K562 (cell line): ENCODE data around the gene PPP4C. TPM values are rescaled to one million over a fixed set of nuclear protein-coding genes. Genes with fewer than 3 reads are reported as not detected.

ENCODE experiments used
- ARID1B ChIP-seq: fragments of 450-650 bp; IDR thresholded peaks from 2 replicates; pipeline ENCODE4 v1.6.1; 2016; ENCODE audit warnings: antibody characterized with exemption, mild to moderate bottlenecking, inconsistent platforms
- BACH1 ChIP-seq: fragments of 200-800 bp; sonication (Bioruptor generic); IDR thresholded peaks from 2 replicates; pipeline ENCODE4 v1.6.1; 2016; ENCODE audit warnings: missing genetic modification characterization, missing compliant biosample characterization
- CBX8 ChIP-seq: fragments of 200-600 bp; sonication (generic); IDR thresholded peaks from 2 replicates; pipeline ENCODE4 v1.6.1; 2012; ENCODE audit warnings: borderline replicate concordance, mixed run types, low read depth, mild to moderate bottlenecking, moderate library complexity, mixed read lengths, low read length, control low read depth, inconsistent platforms; ENCODE audit not compliant: poor library complexity, severe bottlenecking; ENCODE audit errors: extremely low read depth
- COPS2 ChIP-seq: fragments of 450-650 bp; conservative IDR thresholded peaks from 2 replicates; pipeline ENCODE4 v1.6.1; 2016; ENCODE audit warnings: mild to moderate bottlenecking, moderate library complexity
- CTBP1 ChIP-seq: fragments of 450-650 bp; IDR thresholded peaks from 2 replicates; pipeline ENCODE4 v1.6.1; 2016; ENCODE audit warnings: borderline replicate concordance
- E2F3 ChIP-seq: fragments of 250-450 bp; sonication (Bioruptor Pico); IDR thresholded peaks from 2 replicates; pipeline ENCODE4 v1.4.0; 2020; ENCODE audit warnings: mild to moderate bottlenecking
- ETV5 ChIP-seq: sonication (generic); formaldehyde crosslinking; IDR thresholded peaks from 2 replicates; pipeline ENCODE4 v1.4.0; 2020; ENCODE audit warnings: low read depth, mild to moderate bottlenecking, missing genetic modification reagents
- HBP1 ChIP-seq: fragments of 450-650 bp; formaldehyde crosslinking; IDR thresholded peaks from 2 replicates; pipeline ENCODE4 v1.4.0; 2022; ENCODE audit warnings: missing genetic modification characterization
- HCFC1 ChIP-seq: IDR thresholded peaks from 2 replicates; pipeline ENCODE4 v1.6.1; 2012; ENCODE audit warnings: low read depth, low read length, improper control_type of control experiment
- KDM5B ChIP-seq: fragments of 200-600 bp; sonication (generic); IDR thresholded peaks from 2 replicates; pipeline ENCODE4 v1.6.1; 2012; ENCODE audit warnings: low read depth, mild to moderate bottlenecking, moderate library complexity, low read length, control low read depth, inconsistent platforms; ENCODE audit not compliant: insufficient replicate concordance
- MNT ChIP-seq, 2 experiments: fragments of 450-650 bp; conservative IDR thresholded peaks; 2 replicates each; pipeline ENCODE4 v1.6.1; 2017; ENCODE audit warnings: mild to moderate bottlenecking in 2 of 2, moderate library complexity in 2 of 2
- MTF1 ChIP-seq: fragments of 250-450 bp; sonication (Bioruptor Pico); IDR thresholded peaks from 2 replicates; pipeline ENCODE4 v1.9.0; 2021; ENCODE audit warnings: moderate library complexity, mild to moderate bottlenecking, inconsistent platforms, borderline replicate concordance
- POLR2G ChIP-seq: fragments of 200-400 bp; formaldehyde crosslinking; IDR thresholded peaks from 2 replicates; pipeline ENCODE4 v1.6.1; 2017; ENCODE audit warnings: low read depth, mild to moderate bottlenecking, antibody characterized with exemption, low read length, moderate library complexity
- RBM34 ChIP-seq: fragments of 200-400 bp; formaldehyde crosslinking; IDR thresholded peaks from 2 replicates; pipeline ENCODE4 v1.6.1; 2018; ENCODE audit warnings: low read length, borderline replicate concordance; ENCODE audit not compliant: insufficient read depth
- SPI1 ChIP-seq: IDR thresholded peaks from 2 replicates; pipeline ENCODE4 v1.6.1; 2011; ENCODE audit warnings: low read depth, low read length, control low read depth, borderline replicate concordance
- SRF ChIP-seq, 2 experiments: fragments of 250-450, 450-650 bp in 1 of 2; sonication (Bioruptor Pico) in 1 of 2; sonication (generic) in 1 of 2; formaldehyde crosslinking; IDR thresholded peaks; 2 replicates each; pipeline versions ENCODE4 v1.5.0 to v1.5.1; 2020 to 2022; ENCODE audit warnings: mild to moderate bottlenecking in 1 of 2, missing genetic modification reagents in 1 of 2
- ZBTB2 ChIP-seq: fragments of 450-650 bp; IDR thresholded peaks from 2 replicates; pipeline ENCODE4 v1.6.1; 2016; ENCODE audit warnings: antibody characterized with exemption
- ZFP36 ChIP-seq: fragments of 150-350 bp; IDR thresholded peaks from 2 replicates; pipeline ENCODE4 v1.6.1; 2018; ENCODE audit warnings: low read length, low read depth; ENCODE audit not compliant: partially characterized antibody
- ZNF165 ChIP-seq: fragments of 250-450 bp; sonication (Bioruptor Pico); IDR thresholded peaks from 2 replicates; pipeline ENCODE4 v1.4.0; 2020; ENCODE audit warnings: borderline replicate concordance
- ZNF3 ChIP-seq: fragments of 250-450 bp; sonication (Bioruptor Pico); IDR thresholded peaks from 2 replicates; pipeline ENCODE4 v1.5.0; 2021; ENCODE audit warnings: mild to moderate bottlenecking, moderate library complexity
- ZNF324 ChIP-seq: fragments of 250-450 bp; sonication (Bioruptor Pico); IDR thresholded peaks from 2 replicates; pipeline ENCODE4 v1.4.0; 2020; ENCODE audit warnings: mild to moderate bottlenecking
- ZNF583 ChIP-seq: fragments of 250-450 bp; sonication (Bioruptor Pico); IDR thresholded peaks from 2 replicates; pipeline ENCODE4 v1.4.0; 2020
- ZNF696 ChIP-seq: fragments of 250-450 bp; sonication (Bioruptor Pico); conservative IDR thresholded peaks from 2 replicates; pipeline ENCODE4 v1.4.0; 2020; ENCODE audit warnings: mild to moderate bottlenecking, moderate library complexity
- ZNF77 ChIP-seq: fragments of 250-450 bp; sonication (Bioruptor Pico); IDR thresholded peaks from 2 replicates; pipeline ENCODE4 v1.5.0; 2020
- ZSCAN29 ChIP-seq: fragments of 450-650 bp; IDR thresholded peaks from 2 replicates; pipeline ENCODE4 v1.6.1; 2017
- polyA plus RNA-seq, 8 experiments: library from polyadenylated mRNA; depleted of rRNA in 4 of 8; stranded (reverse) in 5 of 8; unstranded in 3 of 8; fragments of >200 nt; fragmentation: Nextera tagmentation in 2 of 8; fragmentation: Illumina TruSeq in 1 of 8; extraction: Ambion mirVana in 2 of 8; extraction: Trizol in 1 of 8; gene quantifications; 2 replicates each; pipeline versions ENCODE4 v1.2.1 to v1.2.3, GENCODE V29; 2011 to 2014; ENCODE audit warnings: inconsistent platforms in 1 of 8, missing spikeins in 1 of 8
- total RNA-seq, 7 experiments: library from RNA; depleted of rRNA in 6 of 7; stranded (reverse); fragments of >200 nt in 6 of 7; fragmentation: Illumina TruSeq in 2 of 7; extraction: Trizol in 2 of 7; gene quantifications; 2 replicates each; pipeline versions ENCODE4 v1.2.1 to v1.2.3, GENCODE V29; 2011 to 2021; ENCODE audit warnings: low replicate concordance in 1 of 7

Gene PPP4C
- total and polyA plus RNA-seq, 9 of the 15 experiments (the other 6 are each of a cell fraction or from before 2014, with no cell fraction given), result 3.5 to 183 (median 131) TPM

DNA sequence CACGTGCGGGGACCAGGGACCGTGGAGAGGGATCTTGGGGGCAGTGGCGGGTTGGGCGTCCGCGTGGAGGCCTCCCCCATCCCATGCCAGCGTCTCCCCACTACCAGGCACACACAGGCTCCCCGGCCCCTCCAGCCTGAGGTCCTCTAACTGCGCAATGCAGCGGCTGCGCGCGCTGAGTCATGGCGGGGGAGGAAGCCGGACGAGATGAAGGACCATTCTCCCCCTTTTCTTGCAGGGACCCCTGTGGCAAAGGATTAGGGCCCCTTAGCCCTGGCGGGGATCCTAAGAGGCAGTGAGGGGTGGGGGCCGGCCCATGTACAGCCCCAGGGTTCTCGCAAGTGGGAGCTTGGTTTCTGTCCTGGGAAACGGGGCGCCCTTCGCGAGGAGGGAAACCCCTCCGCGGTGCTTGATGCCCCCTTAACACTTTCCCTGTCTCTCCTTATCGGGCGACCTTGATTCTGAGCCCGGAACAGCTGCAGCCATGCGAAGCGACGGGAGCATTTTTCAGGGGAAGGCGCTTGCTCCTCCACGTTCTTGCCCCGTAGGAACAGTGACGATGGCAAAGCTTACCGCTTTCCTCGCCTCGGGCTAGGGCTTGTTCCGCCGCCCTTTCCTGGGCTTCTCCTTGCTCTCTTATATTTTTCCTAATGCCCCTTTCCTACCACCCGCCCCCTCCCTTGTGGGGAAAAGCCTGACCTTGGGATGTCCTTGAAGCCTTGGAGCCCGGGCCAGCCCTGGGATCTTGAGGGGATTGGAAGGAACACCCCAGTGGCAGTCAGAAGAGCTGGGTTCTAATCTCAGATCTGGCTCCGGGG is 9.6 kb upstream of the PPP4C start (continued):
- TF ChIP-seq ZNF3 (no peak), MTF1 (CRISPR knock-in tag) (no peak), ETV5 (CRISPR knock-in tag) (no peak; the same call in none of the 2 replicates), HBP1 (no peak), CBX8 (no peak), ARID1B (peak; percentile 46), CTBP1 (no peak), HCFC1 (no peak), ZNF583 (no peak), COPS2 (no peak), MNT (conservative IDR thresholded peaks at IDR 0.05) (no peak), ZNF696 (CRISPR knock-in tag) (no peak), ZBTB2 (0 out of 2 replicates have a peak, but pooled peaks have one; percentile 49), POLR2G (peak; percentile 83), BACH1 (tag) (no peak), ZNF165 (CRISPR knock-in tag) (no peak), E2F3 (0 out of 2 replicates have a peak, but pooled peaks have one; percentile 47), ZFP36 (no peak), SPI1 (peak; percentile 80; the same call in 1 of the 2 replicates), ZNF77 (CRISPR knock-in tag) (0 out of 2 replicates have a peak, but pooled peaks have one; percentile 7), SRF (CRISPR knock-in tag; IDR thresholded peaks at IDR 0.05) (no peak), RBM34 (no peak), KDM5B (peak; percentile 17), ZSCAN29 (peak; percentile 62; the same call in 1 of the 2 replicates), ZNF324 (CRISPR knock-in tag) (peak; percentile 0; the same call in 1 of the 2 replicates)
